Testis (tissue), 2 donors: ENCODE results near the gene AQP7.

ENCODE experiments used
- CTCF ChIP-seq, 3 experiments: fragments of 450-650 bp in 2 of 3; fragments of 200-600 bp in 1 of 3; sonication (generic) in 1 of 3; IDR thresholded peaks; one replicate each; pipeline ENCODE4 v1.5.1; 2016 to 2019; ENCODE audit warnings: antibody characterized with exemption in 3 of 3, mild to moderate bottlenecking in 2 of 3, moderate library complexity in 1 of 3
- POLR2A ChIP-seq: fragments of 450-650 bp; IDR thresholded peaks from one replicate; pipeline ENCODE4 v1.6.1; 2017; ENCODE audit warnings: antibody characterized with exemption, mild to moderate bottlenecking, moderate library complexity

GRCh38 chr9:33447799-33448553 is 45.6 kb upstream of the AQP7 start:
- TF ChIP-seq CTCF (IDR thresholded peaks at IDR 0.05) (no peak), POLR2A (no peak)
